NCI-H510A (cell line): ENCODE measurements around the gene ASB16.

ENCODE experiments used
- DNase-seq: peaks from one replicate; lab custom pipeline; 2025; lab: John Stamatoyannopoulos, UW

ASB16 gene

GRCh38 chr17:44209786-44210341 is 39.4 kb downstream of the ASB16 start:
- DNase-seq, result no peak

DNA sequence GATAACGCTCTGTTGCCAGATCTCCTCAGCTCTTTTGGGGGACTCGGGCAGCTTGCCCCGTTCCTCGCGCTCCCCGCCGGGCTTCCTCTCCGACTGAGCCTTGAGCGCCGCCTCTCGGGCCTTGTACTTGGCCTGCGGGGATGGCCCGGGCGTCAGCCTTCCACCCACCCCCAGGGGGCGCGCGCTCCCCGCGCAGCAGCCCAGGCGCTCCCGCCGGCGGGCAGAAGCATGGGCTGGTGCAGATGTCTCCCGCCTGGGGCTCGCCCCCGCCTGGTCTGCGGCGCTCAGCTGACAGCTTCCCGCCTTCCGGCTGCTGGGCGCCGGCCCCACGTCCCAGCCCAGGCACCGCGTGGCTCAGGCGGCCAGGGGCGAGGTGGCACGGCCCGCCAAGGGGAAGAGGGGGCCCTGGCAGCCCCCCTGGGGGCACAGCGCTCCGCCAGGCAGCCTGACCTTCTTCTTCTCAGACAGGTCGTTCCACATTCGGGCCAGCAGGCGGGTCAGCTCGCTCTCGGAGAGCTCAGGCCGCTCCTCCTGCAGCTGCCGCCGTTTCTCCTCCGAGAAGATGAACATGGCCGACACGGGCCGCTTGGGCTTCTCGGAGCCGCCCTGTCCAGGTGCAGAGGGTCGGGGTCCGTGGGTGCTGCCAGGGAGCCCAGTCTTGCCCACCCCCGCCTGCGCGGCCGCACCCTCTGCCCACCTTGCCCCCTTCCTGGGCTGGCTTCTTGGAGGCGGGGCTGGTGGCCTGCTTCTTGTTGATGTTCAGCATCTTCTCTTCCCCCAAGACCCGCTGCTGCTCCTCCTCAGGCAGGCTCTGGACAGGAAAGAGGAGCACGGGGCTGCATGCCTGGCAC is 40.1 kb downstream of the ASB16 start:
- DNase-seq, result peak; percentile 76

DNA sequence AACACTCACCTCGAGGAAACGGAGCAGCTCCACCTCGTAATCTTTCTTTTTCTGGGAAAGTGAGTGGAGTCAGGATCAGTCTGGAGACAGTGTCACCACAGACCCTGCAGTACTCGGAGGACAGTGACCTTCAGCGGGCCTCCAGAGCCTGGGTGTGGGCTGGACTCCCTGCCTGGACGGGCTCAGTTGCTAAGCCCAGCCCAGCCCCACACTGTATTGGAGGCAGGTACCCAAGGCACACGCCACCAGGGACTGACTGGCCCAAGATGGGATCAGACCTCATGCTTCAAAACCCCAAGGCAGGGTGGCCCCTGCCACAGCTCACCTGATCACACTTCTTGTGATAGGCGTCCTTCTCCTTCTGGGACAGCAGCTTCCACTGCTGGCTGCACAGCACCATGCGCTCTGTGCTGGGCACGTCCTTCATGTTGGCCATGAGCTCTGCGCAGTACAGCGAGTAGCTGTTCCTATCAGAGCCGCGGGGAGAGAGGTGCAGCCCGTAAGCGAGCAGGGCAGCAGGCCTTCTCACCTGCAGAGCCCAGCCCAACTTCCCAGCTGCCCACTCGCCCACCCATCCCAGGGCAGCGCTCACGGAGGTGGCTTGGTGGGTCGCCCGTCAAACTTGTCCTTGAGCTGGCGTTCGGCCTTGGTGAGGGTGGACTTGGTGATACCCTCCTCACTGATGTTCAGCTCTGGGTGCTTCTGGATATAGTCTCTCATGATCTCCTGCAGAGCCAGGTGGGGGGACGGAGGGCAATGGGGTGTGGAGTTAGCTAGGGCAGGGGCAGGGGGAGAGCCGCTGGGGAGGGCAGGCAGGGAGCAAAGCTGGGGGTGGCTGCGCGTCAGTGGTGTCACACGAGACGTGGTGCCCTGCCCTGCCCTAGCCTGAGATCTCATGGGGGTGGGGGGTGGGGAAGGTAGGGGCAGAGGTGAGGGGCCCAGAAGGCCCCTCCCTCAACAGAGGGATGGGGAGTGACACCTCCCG is 41.1 kb downstream of the ASB16 start:
- DNase-seq, result no peak

- no peak for DNase-seq
These were observed 42.3 kb downstream of the ASB16 start for GRCh38 chr17:44212507-44213402.

GRCh38 chr17:44213403-44214229 is 43.1 kb downstream of the ASB16 start:
- no peak for DNase-seq

DNA sequence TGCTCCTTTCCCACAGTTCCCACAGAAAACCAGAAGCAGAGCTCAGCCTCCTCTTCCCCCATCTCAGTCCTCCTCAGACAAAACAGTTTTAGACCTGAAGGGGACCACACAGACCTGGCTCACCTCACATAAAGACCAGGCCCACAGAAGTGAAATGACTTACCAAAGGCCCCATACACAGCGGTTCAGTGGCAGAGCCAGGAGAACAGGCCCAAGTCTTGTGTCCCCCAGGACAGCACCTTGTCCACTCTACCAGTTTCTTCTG is 43.7 kb downstream of the ASB16 start:
- DNase-seq, result no peak

- DNase-seq, result no peak
These were observed 44.4 kb downstream of the ASB16 start for GRCh38 chr17:44214896-44215295.

GRCh38 chr17:44216173-44216572 is 45.7 kb downstream of the ASB16 start:
- DNase-seq, result no peak

GRCh38 chr17:44216694-44217093 is 46.2 kb downstream of the ASB16 start:
- DNase-seq, result no peak

- no peak for DNase-seq
These were observed 47.3 kb downstream of the ASB16 start for GRCh38 chr17:44217738-44218343.

- peak; percentile 84 for DNase-seq
These were observed 48.0 kb downstream of the ASB16 start for GRCh38 chr17:44218344-44219107.

DNA sequence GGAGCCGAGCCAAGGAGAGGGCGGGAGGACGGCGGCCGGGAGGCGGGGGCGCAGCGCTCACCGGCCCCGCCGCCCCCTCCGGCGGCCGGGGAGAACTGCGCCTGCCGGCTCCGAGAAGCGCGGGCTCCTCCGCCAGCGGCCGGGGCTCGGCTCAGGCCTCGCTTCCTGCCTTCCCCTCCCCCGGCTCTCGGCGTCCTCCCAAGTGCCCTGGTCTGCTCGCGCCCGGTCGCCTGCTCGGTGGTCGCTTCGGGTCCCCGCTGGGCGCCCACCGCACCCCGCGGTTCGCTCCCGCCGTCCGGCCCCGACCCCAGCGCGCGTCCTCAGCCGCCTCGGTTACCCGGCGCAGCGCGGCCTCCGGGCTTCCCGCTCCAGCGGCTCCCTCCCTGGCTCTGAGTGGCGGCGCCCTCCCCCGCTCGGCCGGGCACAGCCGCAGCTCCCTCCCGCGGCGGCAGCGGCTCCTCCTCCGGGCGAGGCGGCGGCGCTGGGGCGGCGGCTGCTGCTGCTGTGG is 48.7 kb downstream of the ASB16 start:
- peak; percentile 40 for DNase-seq

DNA sequence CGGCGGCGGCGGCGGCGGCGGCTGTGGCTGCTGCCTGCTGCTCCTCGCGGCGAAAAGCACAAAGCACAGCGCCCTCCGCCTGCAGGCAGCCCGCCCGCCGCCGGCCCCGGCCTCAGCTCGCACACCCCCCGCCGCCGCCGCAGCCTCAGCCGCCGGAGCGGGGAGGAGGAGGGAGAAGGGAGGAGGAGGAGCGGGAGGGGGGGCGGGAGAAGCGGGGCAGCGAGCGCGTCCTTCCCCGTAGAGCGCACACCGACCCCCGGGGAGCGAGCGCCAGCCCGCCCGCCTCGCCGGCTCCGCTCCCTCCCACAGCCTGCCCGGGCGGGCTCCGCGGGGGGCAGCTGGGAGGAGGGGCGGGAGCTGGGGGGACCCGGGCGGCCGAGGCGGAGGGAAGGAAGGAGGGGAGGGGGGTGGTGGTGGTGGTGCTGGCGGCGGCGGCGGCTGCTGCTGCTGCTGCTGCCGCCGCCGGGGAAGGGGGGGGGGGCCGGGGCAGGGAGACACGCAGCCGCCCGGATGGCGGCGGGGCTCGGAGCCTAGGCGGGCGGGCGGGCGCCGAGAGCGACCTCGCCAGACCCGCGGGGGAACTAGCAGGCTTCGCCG is 49.2 kb downstream of the ASB16 start, which contains the start of gene UBTF:
UBTF (minus strand) TSS at position 60 of the 597 bp plus-strand sequence. CDS start 1,446 bp downstream, outside the sequence.
- peak; percentile 85 for DNase-seq

DNA sequence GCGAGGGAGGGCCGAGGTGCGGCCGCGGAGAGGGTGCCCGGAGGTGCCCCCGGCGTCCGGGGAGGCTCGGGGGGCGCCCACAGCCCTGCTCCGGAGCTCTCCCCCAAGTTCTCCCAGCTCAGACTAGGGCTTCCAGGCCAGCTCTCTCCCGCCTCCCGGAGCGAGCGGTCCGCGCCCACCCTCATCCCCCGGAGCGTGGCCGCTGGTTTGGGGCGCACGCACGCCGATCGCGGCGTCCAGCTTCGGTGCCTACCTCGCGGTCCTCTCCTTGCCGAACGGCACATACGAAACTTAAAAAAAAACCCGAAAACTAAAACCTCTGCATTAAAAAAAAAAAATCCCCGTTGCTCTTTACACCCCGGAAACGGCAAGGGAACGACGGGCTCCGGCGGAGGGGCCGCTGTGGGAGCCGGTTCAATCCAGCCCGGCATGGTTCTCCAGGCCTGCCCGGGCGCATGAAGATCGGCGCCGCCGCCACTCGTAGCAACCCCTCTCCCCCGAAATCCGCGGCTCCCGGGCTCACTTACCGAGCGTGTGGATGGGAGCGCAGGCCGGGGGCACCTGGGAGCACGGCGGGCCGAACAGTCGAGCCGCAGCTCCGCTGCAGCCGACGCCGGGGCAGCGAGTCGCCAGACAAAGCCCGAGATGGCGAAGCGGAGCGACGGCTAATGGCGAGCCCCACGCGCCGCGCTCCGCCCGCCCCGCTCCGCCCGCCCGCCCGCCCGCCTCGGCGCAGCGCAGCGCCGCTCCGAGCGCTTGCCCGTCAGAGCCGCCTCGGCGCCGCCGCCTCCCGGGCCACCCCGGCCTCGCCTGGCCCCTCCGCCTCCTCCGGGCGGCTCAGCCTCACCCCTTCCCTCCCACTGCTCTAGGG is 49.9 kb downstream of the ASB16 start:
- DNase-seq, result peak; percentile 23

DNA sequence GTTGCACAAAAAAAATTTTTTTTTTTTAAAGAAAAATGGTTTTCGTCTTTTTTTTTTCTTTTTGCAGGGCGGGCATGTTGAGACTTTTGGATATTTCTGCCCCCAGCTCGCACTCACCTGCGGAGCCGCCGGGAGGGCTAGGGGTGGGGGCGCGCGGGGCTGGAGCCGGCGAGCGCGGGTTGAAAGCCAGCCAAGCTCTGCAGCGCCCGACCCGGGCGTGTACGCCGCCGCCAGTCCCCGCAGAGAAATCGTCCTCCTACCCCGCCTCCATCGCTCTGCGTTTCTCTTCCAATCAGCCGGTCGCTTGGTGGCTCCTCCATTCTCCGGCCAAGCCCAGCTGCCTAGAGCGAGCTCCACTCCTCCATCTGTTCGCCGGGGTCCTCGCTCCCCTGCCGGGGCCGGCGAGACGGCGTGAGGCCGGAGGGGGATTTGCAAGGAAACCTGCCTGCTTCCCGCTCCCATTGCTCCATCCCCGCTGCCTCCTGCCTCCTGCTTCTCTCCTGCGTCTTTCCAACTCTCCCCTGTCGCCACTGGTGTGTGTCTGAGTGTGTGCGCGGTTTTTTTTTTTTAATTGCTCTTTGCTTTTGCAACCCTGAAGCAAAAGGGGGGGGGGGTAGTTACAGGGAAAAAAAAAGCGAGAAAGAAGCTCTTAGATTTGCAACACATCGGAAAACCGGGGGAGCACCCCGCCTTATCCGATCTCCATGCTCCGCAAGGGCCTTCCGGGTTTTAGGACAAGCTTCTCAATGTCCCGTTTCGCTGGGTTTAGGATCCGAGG is 50.8 kb downstream of the ASB16 start:
- DNase-seq, result peak; percentile 75

DNA sequence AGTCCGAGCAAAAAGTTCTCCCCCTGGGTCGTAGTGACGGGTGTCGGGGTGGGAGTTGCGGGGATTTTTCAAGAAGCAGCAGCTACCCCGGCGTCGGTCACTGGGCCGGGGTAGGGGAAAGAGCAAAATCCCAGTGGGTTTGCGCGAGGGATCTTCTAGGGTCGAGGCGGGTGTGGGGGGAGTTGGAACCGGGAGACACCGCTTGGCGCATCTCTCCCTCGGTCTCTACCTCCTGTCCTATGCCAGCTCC is 51.3 kb downstream of the ASB16 start:
- DNase-seq, result no peak

- peak; percentile 49 for DNase-seq
These were observed 51.8 kb downstream of the ASB16 start for GRCh38 chr17:44222112-44222869.
